NK-92 treated with Interleukin-12 subunit alpha and Interleukin-12 subunit beta, amount 100 ng/mL, for 24 hours (cell line): ENCODE data around the gene PRMT9.

ENCODE experiments used
- DNase-seq: peaks from one replicate; lab custom pipeline; 2025; lab: John Stamatoyannopoulos, UW

The PRMT9 gene

DNA sequence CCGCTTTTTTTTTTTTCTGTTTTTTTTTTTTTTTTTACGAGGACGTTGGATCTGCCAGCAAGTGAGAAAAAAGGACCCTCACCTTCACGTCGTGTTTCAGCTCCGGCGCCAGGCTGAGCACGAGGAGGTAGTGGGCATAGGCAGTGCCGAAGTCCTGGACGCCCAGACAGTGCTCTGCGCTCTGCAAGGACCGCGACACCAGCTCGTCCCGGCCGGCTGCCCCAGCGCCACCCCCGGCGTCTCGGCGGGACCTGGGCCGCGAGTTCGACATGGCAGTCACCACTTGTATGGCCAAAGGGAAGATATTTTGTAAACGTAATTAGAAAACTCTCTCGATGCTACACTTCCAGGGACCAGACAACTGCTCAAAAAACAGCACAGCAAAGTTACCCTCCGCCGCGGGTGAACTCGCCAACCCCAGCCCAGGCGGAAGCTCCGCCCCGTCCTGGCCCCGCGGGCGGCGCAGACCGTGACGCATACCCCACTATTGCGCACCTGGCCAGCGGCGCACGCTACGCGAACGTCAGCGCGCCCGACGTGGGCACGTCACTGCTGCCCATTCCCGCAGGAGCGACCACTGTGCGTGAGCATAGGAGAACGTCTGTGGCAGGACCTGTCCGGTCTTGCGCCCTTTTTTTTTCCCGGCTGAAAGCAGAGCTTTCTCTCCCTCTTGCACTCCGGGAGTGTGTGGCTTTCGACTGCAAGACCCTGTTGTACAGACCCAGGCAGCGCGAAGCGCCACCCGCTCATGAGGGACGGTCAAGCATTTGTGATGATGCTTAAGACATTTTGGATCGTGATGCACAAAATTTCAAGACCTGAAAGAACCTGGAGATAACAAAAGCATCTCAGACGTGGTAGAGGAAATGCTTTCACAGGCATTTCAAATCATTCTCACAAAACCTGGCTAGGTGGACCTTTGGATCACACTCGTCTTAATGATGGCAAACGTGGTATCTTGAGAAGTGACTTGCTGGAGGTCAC lies at the start of gene PRMT9:
TSS of gene PRMT9 (minus strand) at position 447 of the 984 bp plus-strand sequence. CDS start at position 271, 176 bp downstream.
- DNase-seq: peak; percentile 71

DNA sequence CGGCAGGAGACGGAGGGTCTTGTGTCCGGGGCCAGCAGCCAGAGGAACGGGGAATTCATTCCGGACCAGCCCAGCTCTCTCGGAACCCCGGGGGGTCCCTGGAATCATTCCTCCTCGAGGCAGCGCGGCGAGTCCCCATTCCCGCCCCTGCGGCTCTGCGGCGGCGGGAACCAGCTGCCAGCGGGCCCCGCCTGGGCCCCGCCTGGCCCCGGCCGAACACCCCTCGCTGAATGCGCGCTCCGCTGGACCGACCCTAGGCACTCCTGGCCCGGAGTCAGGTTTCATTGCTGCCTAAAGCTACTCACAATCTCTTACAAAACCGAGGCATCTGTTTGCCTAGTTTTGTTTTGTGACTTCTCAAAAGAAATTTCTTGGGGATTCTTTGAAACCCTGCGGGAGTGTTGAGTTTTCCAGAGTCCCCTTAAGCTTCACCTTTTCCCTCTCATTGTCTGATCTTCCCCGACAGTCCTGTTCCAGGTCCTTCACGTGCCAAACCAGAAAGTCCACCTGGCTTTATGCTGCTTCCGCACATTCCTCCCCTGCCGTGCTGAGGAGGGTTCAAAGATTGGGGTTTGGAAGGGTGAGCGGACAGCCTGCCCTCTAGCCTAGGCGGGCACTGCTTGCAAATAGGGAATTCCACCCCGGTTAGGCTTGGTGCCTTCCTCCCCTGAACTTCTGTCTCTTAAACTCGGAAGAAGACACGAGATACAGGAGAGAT lies 48.7 kb upstream of the PRMT9 start:
- no peak for DNase-seq

DNA sequence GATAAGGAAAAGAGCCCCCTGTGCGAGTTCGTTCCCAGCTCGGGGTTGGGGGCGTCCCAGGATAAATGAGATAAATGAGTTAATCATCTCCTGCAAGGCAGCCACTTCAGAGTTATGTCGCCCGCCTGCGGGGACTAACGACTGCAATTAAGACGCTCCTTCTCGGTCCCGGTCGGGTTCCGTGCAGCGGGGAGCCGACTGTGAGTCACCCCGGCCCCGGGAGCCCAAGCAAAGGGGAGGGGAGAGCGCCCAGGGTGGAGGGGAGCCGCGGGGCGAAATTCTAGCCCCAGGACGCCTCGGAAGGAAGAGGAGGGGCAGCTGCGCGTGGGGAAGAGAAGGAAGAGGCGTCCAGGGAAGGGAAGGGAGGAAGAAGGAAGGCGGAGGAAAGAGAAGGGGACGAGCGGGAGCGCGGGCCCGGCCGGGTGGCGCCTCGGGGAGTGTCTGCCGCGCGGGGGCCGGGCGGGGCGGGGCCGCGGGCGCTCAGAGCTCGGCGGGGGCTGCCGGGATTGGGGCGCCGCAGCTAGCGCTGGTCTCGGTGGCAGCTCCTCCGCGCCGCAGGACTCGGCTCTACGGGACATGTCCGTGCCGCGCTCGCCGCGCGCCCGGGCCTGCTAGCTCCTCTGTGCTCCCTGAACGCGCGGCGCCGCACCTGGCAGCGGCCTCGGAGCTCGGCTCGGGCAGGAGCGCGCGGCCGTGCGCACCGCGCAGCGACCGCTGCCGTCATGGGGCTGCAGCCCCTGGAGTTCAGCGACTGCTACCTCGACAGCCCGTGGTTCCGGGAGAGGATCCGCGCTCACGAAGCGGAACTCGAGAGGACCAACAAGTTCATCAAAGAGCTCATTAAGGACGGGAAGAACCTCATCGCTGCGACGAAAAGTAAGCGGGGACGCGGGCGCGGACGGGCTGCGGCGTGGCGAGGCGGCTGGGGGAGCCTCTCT lies 47.9 kb upstream of the PRMT9 start, which contains the start of gene ARHGAP10:
TSS of gene ARHGAP10 (plus strand) at position 509 of the 938 bp plus-strand sequence. CDS start at position 723, 214 bp downstream.
- peak; percentile 32 for DNase-seq

DNA sequence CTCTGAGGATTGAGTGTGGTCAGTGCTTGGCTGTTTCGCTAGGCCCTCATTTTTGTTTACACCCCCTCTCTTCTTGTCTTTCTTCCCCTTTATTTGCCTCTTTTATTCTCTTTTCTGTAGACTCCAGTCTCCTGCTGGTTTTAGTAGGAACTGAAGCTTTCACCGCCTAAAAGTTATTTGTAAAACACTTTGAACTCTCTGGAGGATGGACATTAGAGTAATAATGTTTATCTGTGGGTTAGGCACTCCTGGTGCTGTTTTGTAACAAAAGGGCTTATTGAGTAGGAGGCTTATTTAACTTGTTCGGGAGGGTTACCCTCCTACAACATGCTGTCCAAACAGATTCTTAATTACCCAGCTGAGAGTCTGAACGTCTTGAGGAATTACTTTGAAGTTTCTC lies 46.4 kb upstream of the PRMT9 start:
- no peak for DNase-seq

DNA sequence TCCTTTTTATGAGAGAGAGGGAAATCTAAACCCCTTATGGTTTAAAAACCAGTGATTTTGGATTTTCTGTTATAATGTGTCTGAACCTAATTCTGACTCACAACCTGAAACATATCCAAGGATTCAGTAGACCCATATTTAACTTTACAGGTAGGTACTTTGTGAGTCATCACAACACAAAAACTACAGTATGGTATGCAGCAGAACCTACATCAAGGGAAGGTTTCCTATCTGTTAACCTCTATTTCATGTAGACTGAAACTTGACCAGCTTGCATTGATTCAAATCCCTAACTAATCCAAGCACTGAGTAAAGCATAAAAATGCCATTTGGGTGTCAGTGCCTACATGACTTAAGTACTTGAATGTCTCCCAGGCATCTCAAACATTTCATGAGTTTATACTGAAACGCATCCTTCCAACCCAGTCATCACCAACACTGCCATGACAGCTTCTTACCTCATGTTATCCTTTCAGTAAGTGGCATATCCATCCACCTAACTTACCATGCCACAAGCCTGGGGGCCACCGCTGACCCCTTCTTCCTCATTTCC lies 43.6 kb upstream of the PRMT9 start:
- DNase-seq: no peak

DNA sequence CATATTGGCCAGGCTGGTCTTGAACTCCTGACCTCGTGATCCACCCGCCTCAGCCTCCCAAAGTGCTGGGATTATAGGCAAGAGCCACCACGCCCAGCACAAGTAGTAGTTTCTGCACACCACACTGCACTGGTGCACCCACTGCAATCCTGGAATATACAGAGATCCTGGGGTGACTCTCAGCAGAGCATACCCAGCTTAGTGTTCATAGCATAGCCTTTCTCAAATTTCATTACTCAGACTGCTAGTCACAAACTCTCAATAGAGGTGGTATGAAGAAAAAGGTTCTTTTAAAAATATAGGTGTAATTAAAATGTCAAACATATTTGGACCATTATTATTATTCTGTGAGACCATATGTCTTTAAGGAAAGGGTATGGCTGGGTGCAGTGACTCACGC lies 41.7 kb upstream of the PRMT9 start:
- DNase-seq: no peak

DNA sequence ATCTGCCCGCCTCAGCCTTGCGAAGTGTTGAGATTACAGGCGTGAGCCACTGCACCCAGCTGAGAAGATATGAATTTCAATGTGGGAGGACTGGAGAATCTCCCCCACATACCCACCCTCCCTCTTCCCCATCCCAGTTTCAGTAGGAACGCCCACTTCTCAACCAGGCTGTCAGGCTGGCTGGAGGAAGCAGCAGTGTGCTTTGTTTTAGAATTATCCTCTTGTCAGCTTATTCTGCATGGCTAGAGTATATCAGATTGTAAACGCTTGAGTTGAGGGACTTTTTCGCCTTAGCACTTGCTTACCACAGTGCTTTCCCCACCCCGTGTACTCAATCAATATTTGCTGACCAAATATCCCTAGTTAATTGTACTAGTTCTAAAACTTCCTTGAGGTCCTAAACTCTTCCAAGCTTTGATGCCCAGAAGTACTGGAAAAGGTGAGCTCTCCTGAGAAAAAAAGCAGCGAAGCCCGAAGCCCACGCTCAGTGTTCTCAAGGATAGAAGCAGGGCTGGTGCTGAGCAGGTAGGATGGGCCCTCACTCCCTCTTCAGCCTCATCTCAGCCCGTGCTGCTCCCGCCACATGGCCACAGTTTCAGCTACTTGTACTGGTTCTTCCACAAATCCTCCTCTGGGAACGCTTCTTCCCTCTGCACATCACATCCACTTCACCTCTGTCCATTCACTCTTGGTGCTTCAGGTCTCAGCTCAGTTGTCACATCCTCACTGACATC lies 40.7 kb upstream of the PRMT9 start:
- DNase-seq: no peak

DNA sequence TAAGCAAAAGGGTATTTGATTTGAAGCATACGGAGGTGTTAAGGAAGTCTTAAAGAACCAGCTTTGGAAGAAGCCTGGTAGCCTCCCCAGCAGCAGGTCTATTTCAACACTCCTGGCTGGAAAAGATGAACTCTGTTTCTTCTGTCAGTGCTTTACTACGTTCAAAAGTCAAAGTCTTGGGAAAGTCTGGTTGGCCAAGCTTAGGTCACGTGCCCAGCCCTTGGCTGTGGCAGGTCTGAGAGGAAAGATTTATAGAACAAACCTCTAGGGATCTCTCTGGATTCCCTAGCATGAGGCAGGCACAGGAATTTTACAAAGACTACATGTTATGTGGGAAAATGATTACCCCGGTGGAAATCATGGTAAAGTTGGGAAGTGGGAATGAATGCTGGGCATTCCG lies 39.4 kb upstream of the PRMT9 start:
- no peak for DNase-seq

DNA sequence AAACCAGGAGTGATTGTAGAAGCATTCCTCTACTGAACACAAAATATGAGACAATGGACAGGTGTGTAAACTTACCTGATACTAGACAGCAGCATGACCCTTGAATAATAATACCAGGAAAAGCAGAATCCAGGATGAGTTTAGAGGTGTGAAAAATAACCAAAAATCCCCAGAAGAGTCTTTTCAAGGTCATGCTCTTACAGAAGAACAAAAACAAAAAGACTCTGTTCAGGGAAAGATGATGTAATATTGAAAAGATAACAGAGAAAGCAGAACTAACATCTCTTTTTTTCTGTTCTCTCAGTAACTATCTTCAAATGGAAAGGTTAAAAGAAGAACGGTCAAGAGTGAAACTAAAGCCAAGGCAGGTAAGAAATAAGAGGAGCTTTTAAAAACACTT lies 33.9 kb upstream of the PRMT9 start:
- no peak for DNase-seq

DNA sequence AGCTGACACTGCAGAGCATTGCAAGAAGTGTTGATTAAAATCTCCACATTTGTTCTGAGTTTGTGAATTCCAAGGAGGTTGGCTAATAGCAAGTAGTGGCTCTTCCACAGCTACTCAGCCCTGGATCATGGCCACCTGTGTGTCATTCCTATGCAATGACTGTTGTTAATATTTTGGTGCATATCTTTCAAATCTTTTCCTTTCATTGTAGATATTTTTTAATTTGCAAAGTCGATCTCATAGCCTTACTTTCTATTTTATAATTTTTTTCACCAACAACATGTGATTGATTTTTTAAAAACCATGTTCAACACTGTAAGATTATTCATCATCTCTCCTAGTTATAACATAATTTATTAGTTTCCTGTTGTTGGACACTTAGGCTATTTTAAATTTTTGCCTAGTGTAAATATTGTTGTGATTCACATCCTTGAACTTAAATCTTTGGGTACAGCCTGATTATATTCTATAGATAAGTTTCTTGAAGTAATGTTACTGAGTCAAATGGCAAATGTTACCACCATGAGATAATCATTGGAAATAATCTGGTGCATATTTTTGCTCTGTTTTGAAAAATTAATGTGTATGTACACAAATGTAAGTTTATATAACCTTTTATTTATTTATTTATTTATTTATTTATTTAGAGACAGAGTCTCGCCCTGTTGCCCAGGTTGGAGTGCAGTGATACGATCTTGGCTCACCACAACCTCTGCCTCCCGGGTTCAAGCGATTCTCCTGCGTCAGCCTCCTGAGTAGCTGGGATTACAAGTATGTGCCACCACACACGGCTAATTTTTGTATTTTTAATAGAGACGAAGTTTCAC lies 30.8 kb upstream of the PRMT9 start:
- no peak for DNase-seq

DNA sequence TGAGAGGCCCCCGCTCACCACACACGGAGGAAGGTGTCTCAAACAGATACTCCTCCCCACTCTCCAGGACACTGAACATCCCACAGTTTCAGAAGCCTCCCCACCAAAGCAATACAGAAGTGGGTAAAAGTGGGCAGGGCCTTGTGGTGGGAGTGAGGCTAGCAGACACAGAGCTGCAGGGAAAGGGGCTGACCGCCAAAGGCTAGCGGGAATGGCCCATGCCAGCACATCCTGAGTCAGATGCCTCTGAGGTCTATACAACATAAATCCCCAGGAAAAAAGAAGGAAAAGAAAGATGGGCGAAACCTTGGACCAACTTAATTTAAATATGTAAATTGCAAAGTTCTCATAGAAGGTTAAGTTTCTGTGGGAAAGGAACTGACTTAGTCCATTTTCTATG lies 26.0 kb upstream of the PRMT9 start:
- no peak for DNase-seq

DNA sequence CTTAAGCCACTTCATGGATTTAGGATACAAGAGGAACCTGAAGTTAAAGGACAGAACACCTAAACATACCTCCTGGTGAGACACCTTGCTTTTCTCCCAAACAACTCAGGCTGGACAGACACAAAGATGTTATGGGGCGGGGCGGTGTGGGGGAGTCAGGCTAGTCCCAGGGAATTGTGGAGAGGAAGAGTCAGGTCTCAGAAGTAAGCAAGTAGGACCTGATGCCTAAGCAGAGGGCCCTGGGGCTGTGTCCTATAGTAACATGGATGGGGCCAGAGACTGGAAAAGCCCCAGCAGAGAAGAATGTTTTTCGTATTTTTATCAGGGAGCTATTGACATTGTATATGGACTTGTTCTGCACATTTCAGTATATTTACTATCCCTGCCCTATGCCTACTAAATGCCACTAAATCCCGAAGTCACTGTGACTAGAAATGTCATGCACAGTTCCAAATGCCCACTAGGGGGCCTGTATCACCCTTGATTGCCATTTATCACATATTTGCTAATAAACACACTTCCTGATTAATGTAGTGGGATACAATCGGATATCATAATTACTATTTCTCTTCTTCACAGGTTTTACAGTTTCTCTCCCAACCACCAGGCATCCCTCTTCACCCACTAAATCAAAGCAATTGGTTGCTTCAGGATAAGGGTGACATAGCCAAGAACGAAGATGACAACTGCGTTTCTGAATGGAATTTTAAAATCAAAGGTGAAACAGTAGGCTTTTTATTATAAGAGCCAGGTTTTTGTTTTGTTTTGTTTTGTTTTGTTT lies 24.1 kb upstream of the PRMT9 start:
- no peak for DNase-seq

DNA sequence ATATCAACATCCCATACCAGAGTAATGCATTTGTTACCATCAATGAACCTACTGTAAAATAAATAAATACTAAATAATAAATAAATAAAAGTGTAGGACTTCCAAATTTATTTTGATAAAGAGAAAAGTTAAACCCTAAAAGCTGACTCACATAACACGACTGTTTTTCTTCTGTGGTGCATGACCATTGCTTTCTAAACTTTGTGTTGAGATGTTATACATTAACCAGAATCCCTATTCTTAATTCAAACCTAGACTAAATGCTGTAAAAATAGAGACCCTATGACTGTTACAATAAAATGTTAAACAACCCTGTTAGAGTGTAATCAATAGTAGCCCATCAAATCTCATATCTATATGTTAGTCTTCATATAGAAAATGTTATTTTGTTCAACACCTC lies 20.9 kb upstream of the PRMT9 start:
- no peak for DNase-seq

DNA sequence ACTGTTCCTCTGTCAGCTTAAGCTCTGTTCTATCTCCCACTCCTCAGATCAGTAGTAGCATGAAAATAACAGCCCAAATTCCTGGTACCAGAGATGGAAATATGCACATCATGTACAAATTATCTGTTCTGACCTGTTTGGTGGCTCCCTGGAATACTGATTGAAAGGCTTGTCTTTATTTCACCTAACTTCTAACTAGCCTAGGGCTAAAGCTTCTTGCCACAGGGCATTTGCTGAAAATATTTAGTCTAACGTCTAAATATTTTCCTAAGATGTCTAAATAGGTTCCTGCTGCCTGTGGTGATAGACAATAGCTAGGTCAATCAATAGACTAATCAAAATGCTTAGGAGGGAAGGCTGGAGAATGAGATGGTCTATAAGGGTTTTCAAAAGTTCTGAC lies 12.9 kb upstream of the PRMT9 start:
- DNase-seq: no peak

DNA sequence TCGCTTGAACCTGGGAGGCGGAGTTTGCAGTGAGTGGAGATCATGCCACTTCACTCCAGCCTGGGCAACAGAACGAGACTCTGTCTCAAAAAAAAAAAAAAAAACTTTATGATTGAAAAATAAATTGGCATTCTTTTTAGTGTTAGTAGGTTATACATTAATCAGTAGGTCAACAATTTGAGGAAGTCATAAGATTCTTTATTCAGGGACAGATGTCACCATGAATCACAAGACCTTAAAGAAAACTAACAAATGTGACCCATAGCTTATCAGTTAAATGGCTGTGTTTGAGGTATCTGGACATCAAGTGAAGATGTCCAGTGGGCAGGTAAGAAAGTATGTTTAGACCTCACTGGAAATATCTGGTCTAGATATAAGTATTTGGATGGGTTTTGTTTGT lies 9.3 kb upstream of the PRMT9 start:
- no peak for DNase-seq

DNA sequence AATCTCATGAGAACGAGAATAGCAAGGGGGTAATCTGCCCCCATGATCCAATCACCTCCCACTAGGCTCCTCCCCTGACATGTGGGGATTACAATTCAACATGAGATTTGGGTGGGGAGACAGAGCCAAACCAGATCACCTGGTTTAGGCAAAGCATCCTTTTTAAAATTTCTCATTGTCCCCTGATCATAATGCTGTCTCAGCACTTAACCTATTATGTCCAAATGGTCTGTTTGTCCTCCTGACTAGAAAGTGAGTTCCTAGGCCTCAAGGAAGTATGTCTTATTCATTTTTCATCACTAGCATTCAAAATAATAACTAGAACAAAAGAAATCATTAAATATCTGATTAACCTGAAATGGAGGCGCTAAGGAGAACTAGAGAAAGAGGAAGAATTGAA lies 7.9 kb upstream of the PRMT9 start:
- DNase-seq: no peak

DNA sequence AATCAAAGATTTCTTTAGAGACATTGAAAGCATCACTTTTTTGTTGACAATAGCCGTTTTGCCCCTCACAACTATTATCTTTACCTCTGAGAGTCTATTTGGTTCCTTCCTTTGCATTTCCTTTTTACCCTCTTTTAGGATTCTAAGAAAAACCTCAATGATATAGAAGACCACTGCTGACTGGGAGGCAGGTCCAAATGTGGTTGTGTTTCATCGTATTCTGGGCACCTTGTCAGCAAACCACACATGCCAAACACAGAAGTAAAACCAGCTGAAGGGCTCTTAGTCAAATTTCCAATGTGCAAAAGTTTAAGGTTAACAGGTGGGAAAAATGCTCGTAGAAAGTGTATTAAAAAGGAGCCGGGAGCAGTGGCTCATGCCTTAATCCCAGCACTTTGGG lies 5.1 kb upstream of the PRMT9 start:
- DNase-seq: no peak

DNA sequence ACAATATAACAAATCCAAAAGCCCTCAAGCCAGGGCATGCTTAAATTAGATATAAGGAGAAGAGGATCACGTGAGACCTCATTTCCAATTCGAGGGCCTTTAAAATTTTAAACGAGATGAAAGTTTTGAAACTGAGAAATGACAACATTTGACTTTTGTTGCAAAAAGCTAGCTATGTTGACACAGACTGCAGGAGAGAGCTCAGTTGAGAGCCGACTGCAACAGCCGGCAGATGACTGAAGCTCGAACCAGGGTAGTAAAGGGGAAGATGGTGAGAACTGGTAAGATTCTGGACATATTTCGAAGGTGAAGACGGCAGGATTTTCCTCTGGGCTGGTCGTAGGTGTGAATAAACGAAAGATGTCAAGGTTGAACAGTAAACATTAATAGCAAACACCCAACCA lies 773 bp downstream of the PRMT9 start:
- no peak for DNase-seq

DNA sequence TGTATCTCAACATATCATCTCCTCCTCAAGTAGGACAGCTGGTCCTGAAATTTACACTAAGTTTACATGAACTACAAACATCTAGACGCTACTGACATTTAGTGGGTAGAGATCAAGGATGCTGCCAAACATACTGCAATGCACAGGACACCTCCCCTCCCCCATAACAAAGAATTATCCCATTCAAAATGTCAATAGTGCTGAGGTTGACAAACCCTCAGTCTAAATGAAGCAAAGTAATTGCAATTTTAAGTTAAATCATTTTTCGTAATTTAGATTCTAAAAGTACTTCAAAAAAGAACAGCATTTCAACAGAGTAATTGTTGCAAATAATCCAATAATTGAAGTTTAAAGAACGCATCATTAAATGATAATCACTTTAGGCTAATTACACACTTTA lies 1.2 kb downstream of the PRMT9 start:
- no peak for DNase-seq
